IPS-18a (cell line): ENCODE measurements around the gene CBARP.

Experiments used
- H3K27ac ChIP-seq: one replicate; pipeline ENCODE4 v1.5.1; 2013; ENCODE audit warnings: low read length
- H3K27me3 ChIP-seq: one replicate; pipeline ENCODE4 v1.6.1; 2013; ENCODE audit warnings: mild to moderate bottlenecking, low read length; ENCODE audit not compliant: control insufficient read depth, insufficient read depth
- H3K36me3 ChIP-seq: one replicate; pipeline ENCODE4 v1.6.1; 2013; ENCODE audit warnings: low read depth, low read length; ENCODE audit not compliant: control insufficient read depth
- H3K4me1 ChIP-seq: one replicate; pipeline ENCODE4 v1.6.1; 2013; ENCODE audit warnings: low read depth, low read length; ENCODE audit not compliant: control insufficient read depth
- H3K4me3 ChIP-seq: one replicate; pipeline ENCODE4 v1.5.1; 2013; ENCODE audit warnings: low read length
- H3K9ac ChIP-seq: one replicate; pipeline ENCODE4 v1.6.1; 2013; ENCODE audit warnings: mild to moderate bottlenecking, low read length, moderate library complexity
- H3K9me3 ChIP-seq: one replicate; pipeline ENCODE4 v1.6.1; 2013; ENCODE audit warnings: low read depth, low read length; ENCODE audit not compliant: control insufficient read depth

The CBARP gene

DNA sequence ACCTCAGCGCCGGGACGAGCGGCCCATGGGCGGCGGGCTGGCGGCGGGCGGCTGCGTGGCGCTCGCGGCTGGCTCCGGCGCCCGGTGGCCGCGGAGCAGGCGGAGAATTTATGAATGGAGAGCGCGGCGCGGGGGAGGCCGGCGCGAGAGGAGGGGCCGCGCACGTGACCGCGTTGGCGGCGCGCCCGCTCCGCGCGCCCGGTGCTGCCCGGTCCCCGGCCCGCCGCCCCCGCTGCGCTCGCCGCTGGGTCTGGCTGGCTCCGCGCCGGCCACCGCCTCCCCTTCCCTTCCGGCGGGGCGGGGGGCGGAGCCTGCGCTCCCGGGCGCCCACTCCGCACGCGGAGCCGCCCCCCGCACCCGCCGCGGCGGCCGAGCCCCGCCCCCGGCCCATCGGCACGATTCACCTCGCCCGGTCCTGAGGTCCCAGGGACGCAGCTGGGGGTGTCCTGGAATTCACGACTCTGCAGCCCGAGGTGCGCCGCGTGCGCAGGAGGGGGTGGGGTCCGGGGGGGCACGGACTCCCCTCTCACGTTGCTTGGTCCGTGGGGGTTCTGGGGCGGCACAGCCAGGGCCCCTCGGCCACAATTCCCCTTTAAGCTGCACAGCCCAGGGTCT lies at the start of gene CBARP:
Gene CBARP, minus strand, starts transcription at position 252 of the 615 bp plus-strand sequence. CDS start 1,905 bp downstream, outside the sequence.
- peak within 1 kb of the TSS; percentile 9 for H3K9ac ChIP-seq
- peak within 1 kb of the TSS; percentile 65 for H3K4me3 ChIP-seq
- H3K36me3 ChIP-seq, result peaks cover 7% of the 10 kb centered on the region
- no peak within 1 kb of the TSS for H3K27ac ChIP-seq
- peaks cover 5% of the 10 kb centered on the region for H3K27me3 ChIP-seq
- peaks cover 7% of the 10 kb centered on the region for H3K4me1 ChIP-seq
- no peaks in the 10 kb centered on the region for H3K9me3 ChIP-seq

DNA sequence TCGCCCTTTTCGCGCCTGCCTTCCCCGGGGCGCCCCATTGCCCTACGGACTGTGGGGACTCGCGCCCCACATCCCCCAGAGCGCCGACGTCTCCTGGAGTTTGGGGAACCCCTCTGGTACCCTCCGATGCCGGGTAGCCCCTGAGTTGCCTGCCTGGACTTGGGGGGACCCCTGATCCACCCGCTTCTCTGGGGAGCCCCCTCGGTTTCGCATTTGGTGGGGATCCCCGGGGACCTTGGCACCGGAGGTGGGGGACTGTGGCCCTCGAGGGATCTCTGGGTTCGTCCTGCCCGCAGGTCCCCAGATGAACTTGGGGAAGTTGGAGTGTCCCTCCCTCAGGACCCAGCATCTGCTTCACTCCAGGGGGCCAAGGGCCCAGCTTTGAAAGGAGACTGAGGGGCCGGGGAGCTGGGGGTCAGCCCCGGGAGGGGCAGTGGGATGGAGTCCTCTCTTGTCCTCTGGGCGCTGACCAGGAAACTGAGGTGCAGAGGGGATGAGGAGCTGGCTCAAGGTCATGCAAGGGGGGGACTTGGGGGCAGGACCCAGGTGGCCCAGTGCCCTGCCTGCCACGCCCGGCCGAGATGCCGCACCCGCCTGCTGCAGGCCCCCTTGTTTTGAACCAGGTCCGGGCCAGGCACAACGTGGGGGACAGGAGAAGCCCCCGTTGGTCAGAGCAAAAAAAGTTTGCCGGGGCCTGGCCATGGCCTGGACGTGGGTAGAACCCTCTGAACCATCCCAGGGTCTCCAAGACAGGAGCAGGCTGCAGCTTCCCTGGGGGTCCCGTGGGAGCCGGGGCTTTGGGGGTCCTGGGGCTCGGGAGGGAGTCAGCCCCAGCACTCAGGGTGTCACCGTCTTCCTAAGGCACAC lies 48.9 kb upstream of the CBARP start:
- Histone ChIP-seq H3K9me3 (no peaks in the 10 kb centered on the region), H3K4me3 (peak overlapping the region; percentile 51), H3K27ac (no peak overlapping the region), H3K9ac (no peak overlapping the region), H3K36me3 (no peaks in the 10 kb centered on the region), H3K27me3 (peaks cover 29% of the 10 kb centered on the region), H3K4me1 (peaks cover 4% of the 10 kb centered on the region)

DNA sequence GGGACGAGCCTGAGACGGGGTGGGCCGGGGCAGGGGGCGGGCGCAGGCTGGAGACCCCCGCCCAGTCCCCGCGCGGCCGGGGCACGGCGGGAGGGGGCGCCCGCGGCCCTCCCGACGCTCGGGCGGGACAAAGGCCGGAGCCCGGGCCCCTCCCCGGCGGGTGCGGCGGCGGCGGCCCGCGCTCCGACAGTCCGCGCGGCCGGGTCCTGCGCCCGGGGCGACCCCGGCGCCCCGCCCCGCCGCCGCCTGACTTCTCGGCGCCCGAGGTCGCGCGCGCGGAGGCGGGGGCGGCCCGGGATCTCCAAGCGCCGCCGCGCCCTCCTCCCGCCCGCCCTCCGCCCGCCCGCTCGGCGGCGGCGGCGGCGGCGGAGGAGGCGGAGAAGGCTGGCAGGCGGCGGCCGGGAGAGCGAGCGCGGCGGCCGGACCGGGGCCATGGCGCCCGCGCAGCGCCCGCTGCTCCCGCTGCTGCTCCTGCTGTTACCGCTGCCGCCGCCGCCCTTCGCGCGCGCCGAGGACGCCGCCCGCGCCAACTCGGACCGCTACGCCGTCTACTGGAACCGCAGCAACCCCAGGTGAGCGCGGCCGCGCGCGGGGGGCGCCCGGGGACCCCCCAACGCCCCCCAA lies 48.0 kb upstream of the CBARP start, which contains the start of gene EFNA2:
Gene EFNA2, plus strand, starts transcription at position 137 of the 624 bp plus-strand sequence. Its CDS starts 296 bp downstream, at position 433.
- H3K9ac ChIP-seq, result no peak within 1 kb of the TSS
- H3K4me1 ChIP-seq, result peaks cover 4% of the 10 kb centered on the region

GRCh38 chr19:1284979-1285736 lies 47.4 kb upstream of the CBARP start:
- Histone ChIP-seq H3K27ac (no peak overlapping the region), H3K9me3 (no peaks in the 10 kb centered on the region), H3K36me3 (no peaks in the 10 kb centered on the region), H3K9ac (no peak overlapping the region), H3K4me1 (peaks cover 4% of the 10 kb centered on the region), H3K27me3 (peaks cover 29% of the 10 kb centered on the region), H3K4me3 (peak overlapping the region; percentile 21)

More for the DNA sequence above, 48.0 kb upstream of the CBARP start, which contains the start of gene EFNA2:
- no peaks in the 10 kb centered on the region for H3K9me3 ChIP-seq
- peaks cover 29% of the 10 kb centered on the region for H3K27me3 ChIP-seq
- H3K4me3 ChIP-seq, result peak within 1 kb of the TSS; percentile 51
- no peak within 1 kb of the TSS for H3K27ac ChIP-seq
- no peaks in the 10 kb centered on the region for H3K36me3 ChIP-seq

DNA sequence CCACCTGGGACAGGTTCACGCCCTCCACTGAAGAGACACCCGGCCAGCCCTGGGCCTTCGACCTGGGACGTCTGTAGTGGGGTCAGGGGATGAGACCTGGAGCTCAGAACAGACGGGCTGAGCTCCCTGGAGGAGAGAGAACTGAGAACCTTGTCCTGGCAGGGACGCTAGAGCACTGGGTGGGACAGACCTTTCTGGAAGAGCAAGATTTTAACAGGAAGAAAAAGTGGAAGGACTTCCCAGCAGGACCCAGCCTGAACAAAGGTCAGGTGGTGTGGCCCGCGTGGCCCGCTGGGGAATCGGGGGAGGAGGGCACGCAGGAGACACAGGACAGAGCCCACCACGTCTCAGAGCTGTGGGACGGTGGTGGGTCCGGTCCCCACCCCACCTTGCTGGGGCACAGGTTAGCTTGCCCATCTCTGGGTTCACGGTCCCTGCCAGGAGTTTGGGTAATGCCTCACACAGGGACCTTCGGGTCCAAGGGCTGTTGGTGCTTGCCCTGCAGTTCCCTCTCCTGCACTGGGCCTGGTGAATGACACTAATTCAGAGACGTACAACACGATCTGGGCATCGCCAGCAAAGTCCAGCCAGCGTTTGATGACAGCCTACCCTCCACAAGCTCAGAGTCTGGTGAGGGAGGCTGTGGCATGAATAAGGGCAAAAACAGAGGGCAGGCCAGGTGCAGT lies 46.6 kb upstream of the CBARP start:
- Histone ChIP-seq H3K27me3 (peaks cover 29% of the 10 kb centered on the region), H3K9ac (no peak overlapping the region), H3K36me3 (no peaks in the 10 kb centered on the region), H3K4me3 (no peak overlapping the region), H3K4me1 (peaks cover 4% of the 10 kb centered on the region), H3K9me3 (no peaks in the 10 kb centered on the region), H3K27ac (no peak overlapping the region)

GRCh38 chr19:1283917-1284292 lies 46.1 kb upstream of the CBARP start:
- H3K27ac ChIP-seq, result no peak overlapping the region
- H3K36me3 ChIP-seq, result peaks cover 3% of the 10 kb centered on the region
- H3K27me3 ChIP-seq, result peaks cover 29% of the 10 kb centered on the region
- H3K4me3 ChIP-seq, result no peak overlapping the region
- no peak overlapping the region for H3K9ac ChIP-seq
- no peaks in the 10 kb centered on the region for H3K9me3 ChIP-seq
- peaks cover 4% of the 10 kb centered on the region for H3K4me1 ChIP-seq

GRCh38 chr19:1283207-1283916 lies 45.6 kb upstream of the CBARP start:
- Histone ChIP-seq H3K27me3 (peaks cover 29% of the 10 kb centered on the region), H3K27ac (no peak overlapping the region), H3K4me3 (no peak overlapping the region), H3K9ac (no peak overlapping the region), H3K9me3 (no peaks in the 10 kb centered on the region), H3K4me1 (peaks cover 4% of the 10 kb centered on the region), H3K36me3 (peaks cover 6% of the 10 kb centered on the region)

- Histone ChIP-seq H3K4me1 (peaks cover 4% of the 10 kb centered on the region), H3K36me3 (peaks cover 6% of the 10 kb centered on the region), H3K9me3 (no peaks in the 10 kb centered on the region), H3K27ac (no peak overlapping the region), H3K9ac (no peak overlapping the region), H3K4me3 (no peak overlapping the region), H3K27me3 (peaks cover 29% of the 10 kb centered on the region)
Observed at GRCh38 chr19:1282588-1283206, 44.9 kb upstream of the CBARP start.

- Histone ChIP-seq H3K27me3 (peaks cover 27% of the 10 kb centered on the region), H3K9me3 (no peaks in the 10 kb centered on the region), H3K4me3 (no peak overlapping the region), H3K4me1 (peaks cover 4% of the 10 kb centered on the region), H3K36me3 (peaks cover 6% of the 10 kb centered on the region), H3K9ac (no peak overlapping the region), H3K27ac (no peak overlapping the region)
Observed at GRCh38 chr19:1281569-1282287, 43.9 kb upstream of the CBARP start.
